Frontal cortex (tissue), 4 donors: Measurements from ENCODE around the gene SPACA9. TPM values are rescaled to one million over a fixed set of nuclear protein-coding genes. Genes with fewer than 3 reads are reported as not detected.

ENCODE experiments used
- DNase-seq, 2 donors: peaks; one replicate each; pipeline ENCODE4 v3.0.0; 2012; ENCODE audit warnings: low spot score in 2 of 2
- FAIRE-seq: peaks from 2 replicates; lab custom pipeline; 2012; peaks lifted over from hg19 to GRCh38; lab: Jason Lieb, UNC
- total RNA-seq: library from RNA; depleted of rRNA; stranded (reverse); fragments of >200 nt; gene quantifications from one replicate; pipeline ENCODE4 v1.2.3, GENCODE V29; 2014
- donor health status: control.
- donor health status: control.
- donor health status: control.

Gene SPACA9
- total RNA-seq = 2.0 TPM

GRCh38 chr9:132878695-132879456 is at the start of gene SPACA9:
TSS of gene SPACA9 (plus strand) at chr9:132878898. CDS start at chr9:132883948, 5,050 bp downstream.
- DNase-seq (peak; percentile 61 to 85), FAIRE-seq (no peak)

DNA sequence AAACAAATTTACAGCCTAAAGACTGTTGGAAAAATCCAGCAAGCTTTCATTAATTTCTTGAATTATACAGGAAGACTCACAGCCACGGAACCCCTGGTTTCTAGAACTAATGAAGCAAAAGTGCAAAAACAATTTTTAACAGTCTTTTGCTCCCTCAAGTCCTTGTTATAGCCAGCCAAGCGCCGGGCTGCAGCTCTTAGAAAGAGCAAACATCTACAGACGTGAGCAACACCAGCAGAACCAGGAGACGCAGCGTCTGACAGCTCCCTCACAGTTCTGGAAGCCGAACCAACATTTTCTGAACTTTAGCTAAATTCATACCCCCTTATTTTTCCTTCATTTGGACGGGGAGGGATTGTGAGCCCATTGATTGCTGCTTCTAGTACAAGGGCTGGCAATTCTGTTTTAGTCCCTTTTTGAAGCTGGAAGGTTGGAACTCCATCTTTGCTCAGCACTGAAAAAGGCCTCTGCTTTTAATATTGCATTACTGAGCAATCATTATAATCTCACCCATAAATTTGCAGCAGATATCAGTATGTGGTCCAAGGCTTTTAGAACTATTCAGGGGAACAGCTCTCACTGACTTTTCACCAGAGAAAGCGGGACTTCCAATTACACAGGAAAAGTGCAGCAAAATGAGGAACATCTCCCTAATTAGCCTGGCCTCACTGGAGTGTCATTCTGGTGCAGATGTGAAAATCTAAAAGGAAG is 46.4 kb upstream of the SPACA9 start:
- FAIRE-seq (no peak), DNase-seq (no peak)

GRCh38 chr9:132833550-132834121 is 45.1 kb upstream of the SPACA9 start:
- DNase-seq = no peak
- FAIRE-seq = no peak

- FAIRE-seq (no peak), DNase-seq (no peak)
Observed at GRCh38 chr9:132834343-132834742, 44.4 kb upstream of the SPACA9 start.

GRCh38 chr9:132837501-132838286 is 41.0 kb upstream of the SPACA9 start:
- DNase-seq (no peak), FAIRE-seq (no peak)

GRCh38 chr9:132838291-132838690 is 40.4 kb upstream of the SPACA9 start:
- DNase-seq (no peak), FAIRE-seq (no peak)

DNA sequence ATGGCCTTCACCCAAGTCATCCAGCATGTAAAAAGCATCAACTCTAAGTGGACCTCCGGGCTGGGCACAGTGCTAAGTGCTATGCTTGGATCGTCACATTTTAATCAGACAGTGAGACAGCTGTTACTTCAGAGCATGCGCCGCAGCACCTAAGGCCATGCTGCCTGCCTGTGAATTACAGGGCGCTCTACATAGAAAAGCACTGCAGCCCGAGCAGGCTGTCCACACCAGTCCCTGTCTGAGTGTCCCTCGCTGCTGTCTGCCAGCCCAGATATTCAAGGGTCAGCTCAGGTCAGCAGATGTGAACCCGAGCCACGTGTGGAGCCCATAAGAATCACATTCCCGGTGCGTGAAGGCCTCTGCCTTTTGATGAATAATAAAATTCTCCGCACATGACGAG is 37.7 kb upstream of the SPACA9 start:
- no peak for DNase-seq
- FAIRE-seq = no peak

- DNase-seq (no peak), FAIRE-seq (no peak)
Observed at GRCh38 chr9:132842124-132843044, 36.3 kb upstream of the SPACA9 start.

DNA sequence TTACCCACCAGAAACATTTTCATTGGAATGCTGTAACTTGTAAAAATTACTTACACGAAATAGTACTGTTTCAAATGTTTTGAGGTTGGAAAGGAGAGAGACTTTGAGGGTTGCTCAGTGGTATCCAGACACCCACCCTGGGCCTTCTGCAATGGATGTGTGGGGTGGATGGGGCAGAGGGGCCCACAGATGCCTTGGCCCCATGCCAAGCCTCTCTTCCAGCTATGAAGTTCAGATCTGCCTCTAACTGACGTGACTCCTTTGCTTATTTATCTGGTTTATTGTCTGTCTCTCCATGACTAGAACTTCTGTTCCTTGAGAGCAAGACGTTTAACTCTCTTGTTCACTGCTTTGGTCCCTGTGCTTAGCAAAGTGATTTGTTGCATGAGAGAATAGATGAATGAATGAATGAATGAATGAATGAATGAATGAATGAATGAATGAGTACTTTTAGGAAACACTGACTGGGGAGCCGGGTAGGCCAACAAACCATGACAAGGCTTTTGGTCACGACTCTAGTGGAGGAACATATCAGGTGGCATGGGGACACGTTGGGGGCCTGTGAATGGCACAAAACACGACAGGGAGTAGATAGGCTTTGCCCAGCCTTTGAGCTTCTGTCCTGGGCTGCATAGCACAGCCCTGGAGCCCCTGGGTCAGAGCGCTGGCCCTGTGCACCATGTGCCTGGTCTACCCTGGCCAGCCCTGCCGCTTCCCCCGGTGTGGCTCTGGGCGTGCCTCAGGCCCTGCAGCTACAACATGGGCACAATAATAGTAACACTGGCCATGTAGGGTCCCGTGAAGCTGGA is 32.4 kb upstream of the SPACA9 start:
- no peak for DNase-seq
- no peak for FAIRE-seq

DNA sequence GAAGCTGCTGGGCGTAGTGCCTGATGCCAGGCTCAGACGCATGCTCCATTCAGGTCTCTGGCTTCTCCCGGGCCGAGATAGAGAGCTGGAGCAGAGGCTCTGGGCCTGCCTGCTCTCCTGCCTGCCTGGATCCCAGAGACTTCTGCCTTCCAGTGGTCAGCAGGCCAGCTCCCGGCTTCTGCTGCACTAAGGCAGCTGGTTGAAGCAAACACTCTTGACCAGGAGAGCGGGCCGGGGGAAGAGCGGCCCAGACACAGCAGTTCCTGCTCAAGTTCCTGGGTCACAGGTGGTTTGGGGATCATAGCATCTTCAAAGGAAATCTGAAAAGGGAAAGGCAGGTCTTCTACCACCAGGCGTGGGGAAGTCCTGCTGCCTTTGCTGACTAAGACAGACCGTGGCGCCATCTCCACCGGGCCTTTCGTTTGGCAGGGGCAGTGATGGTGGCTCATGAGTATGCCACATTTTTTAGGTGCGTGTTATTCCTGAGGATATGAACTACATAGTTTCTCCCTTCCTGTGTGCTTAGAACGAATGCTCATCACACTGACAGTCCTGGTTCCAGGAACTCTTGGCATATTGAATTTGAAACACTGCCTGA is 31.7 kb upstream of the SPACA9 start:
- DNase-seq = no peak
- FAIRE-seq = no peak

GRCh38 chr9:132849185-132849706 is 29.5 kb upstream of the SPACA9 start:
- DNase-seq (no peak), FAIRE-seq (no peak)

DNA sequence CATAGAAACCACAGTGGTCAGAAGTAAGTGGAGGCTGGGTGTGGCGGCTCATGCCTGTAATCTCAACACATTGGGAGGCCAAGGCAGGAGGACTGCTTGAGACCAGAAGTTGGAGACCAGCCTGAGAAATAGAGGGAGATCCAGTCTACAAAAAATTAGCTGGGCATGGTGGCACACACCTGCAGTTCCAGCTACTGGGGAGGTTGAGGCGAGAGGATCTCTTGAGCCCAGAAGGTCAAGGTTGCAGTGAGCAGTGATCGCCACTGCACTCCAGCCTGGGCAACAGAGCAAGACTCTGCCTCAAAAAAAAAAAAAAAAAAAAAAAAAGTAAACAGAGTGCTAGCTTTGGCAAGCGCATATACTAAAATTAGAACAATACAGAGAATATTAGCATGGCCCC is 25.2 kb upstream of the SPACA9 start:
- FAIRE-seq (no peak), DNase-seq (no peak)

GRCh38 chr9:132854832-132855231 is 23.9 kb upstream of the SPACA9 start:
- DNase-seq = no peak
- FAIRE-seq = no peak

DNA sequence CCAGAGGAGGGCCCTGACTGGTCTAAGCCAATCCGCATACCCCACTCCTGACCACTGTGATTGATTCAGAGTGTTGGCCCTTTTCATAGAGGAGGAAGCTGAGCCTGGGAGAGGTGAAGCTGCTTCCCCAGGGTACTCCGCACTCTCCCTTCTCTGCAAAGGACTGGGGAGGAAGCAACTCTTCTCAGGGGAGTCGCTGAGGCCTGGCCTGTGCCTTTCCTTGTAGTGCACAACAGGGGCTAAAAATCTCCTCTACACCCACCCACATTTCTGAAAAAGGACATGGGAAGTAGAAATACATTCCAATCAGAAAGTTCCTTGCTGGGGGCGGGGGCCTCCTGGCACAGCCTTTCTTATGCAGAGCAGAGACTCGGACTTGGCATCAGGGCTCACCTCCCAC is 22.8 kb upstream of the SPACA9 start:
- no peak for DNase-seq
- no peak for FAIRE-seq

- FAIRE-seq = no peak
- no peak for DNase-seq
Observed at GRCh38 chr9:132857031-132857430, 21.7 kb upstream of the SPACA9 start.

DNA sequence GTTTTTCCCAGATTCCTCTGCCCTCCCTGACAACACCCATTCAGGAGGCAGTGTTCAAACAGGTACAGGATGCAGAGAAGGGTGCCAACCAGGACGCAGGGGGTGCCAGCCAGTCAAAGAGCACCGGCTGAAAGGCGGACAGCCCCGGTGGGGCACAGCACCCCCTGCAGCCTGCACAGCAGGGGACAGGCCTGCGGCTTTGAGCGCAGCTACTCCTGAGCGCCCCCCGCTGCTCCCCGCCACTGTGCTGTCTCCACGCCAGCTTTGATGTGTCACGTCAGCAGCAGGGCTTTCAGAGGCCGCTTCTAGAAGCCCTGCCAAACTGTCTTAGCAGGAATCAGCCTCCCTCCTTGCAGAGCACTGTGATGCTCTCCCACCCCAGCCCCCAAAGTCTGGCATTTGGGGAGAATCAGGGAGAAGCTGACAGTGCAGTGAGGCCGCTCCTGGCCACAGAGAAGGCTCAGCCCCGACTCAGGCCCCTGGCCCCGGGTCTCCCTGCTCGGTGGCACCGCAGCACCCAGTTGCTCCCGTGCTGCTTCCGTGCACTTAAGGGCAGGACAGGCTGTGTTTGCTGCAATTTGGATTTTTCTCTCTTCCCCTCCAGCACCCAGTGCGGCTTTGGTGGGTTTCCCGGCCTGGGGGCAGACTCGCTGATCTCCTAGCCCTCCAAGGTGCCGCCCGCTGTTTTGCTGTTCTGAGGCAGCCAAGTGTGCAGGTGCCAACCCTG is 20.9 kb upstream of the SPACA9 start:
- FAIRE-seq = no peak
- no peak for DNase-seq

DNA sequence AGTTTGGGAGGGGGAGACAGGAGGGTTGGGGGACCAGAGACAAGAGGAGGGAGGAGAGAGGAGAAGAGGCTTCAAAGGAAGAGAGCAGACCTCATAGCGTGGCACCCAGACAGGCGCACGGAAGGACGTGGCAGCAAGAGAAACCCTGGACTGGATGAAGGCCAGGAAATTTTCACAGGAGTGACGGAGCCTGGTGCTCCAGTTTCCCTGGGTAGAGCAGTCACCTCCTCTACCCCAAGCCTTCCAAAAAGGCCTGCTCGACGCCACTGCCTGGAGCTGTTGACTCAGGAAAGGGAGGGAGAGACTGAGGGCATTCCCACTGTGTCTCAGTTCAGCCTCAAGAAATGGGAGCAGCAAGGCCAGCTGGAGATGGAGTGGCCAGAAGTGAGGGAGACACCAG is 19.9 kb upstream of the SPACA9 start:
- FAIRE-seq (no peak), DNase-seq (no peak)
